ENCODE data around the gene VWDE.

DNA sequence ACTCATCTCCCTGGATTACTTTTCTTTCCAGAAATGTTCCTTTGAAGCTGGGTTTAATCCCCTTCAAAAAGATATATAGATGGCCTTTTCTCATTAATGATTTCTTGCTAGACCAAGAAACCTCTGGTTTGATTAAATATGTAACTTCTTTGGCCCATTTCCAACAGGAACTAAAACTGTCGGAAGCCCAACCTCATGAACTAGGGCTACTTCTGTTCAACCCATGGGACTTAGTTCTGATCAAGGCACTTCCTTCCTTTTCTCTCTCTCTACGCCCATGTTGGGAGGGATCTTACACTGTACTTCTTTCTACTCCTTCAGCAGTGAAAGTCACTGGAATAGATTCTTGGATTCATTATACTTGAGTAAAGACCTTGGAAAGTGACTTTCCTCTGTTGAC lies 109.0 kb downstream of the VWDE start:
- TF ChIP-seq CTCF (IDR thresholded peaks at IDR 0.05) (no peak), ZFX (IDR thresholded peaks at IDR 0.05; ENCODE audit: borderline replicate concordance) (no peak)

All from 22Rv1 (cell line).